HFFc6 (cell line): ENCODE measurements around the gene TRNP1. TPM values are rescaled to one million over a fixed set of nuclear protein-coding genes. Genes with fewer than 3 reads are reported as not detected.

Source experiments
- DNase-seq: peaks from one replicate; pipeline ENCODE4 v3.0.0-alpha.2; 2018
- H3K27ac Mint-ChIP-seq: 2 replicates; pipeline ENCODE4 v1.8.0; 2020; ENCODE audit warnings: mild to moderate bottlenecking, mixed read lengths
- H3K27me3 Mint-ChIP-seq: 2 replicates; pipeline ENCODE4 v1.8.0; 2021; ENCODE audit warnings: mild to moderate bottlenecking, moderate library complexity, mixed read lengths; ENCODE audit not compliant: insufficient read depth
- H3K36me3 Mint-ChIP-seq: 2 replicates; pipeline ENCODE4 v1.8.0; 2021; ENCODE audit warnings: low read depth, mixed read lengths
- H3K4me1 Mint-ChIP-seq: 2 replicates; pipeline ENCODE4 v1.8.0; 2020; ENCODE audit warnings: low read depth, mixed read lengths
- H3K4me3 Mint-ChIP-seq: 2 replicates; pipeline ENCODE4 v1.8.0; 2020; ENCODE audit warnings: mild to moderate bottlenecking, moderate library complexity, mixed read lengths
- H3K9me3 Mint-ChIP-seq: 2 replicates; pipeline ENCODE4 v1.8.0; 2020; ENCODE audit warnings: mild to moderate bottlenecking, mixed read lengths
- CTCF ChIP-seq: fragments of 200-600 bp; sonication (generic); IDR thresholded peaks from 2 replicates; pipeline ENCODE4 v1.5.0; 2021; ENCODE audit warnings: antibody characterized with exemption, mild to moderate bottlenecking
- total RNA-seq, 6 experiments: library from RNA; stranded (reverse); fragmentation: NEBNext Ultra II Directional; extraction: Animal tissue kit (Norgen Biotek cat#: 25700); gene quantifications; 2 replicates in 1 of 6; 3 replicates in 5 of 6; pipeline ENCODE4 v1.2.3, GENCODE V29; 2021

Gene TRNP1
- total RNA-seq, 6 experiments from 2014 or later: 203 to 241 (median 217) TPM

- Mint-ChIP-seq H3K4me1 (no peaks in the 10 kb centered on the region), H3K27ac (no peak overlapping the region), H3K9me3 (no peaks in the 10 kb centered on the region), H3K27me3 (no peaks in the 10 kb centered on the region; the same call in 1 of the 2 replicates), H3K36me3 (no peaks in the 10 kb centered on the region), H3K4me3 (no peak overlapping the region)
- DNase-seq: no peak
- TF ChIP-seq CTCF: no peak
These were observed 44.0 kb downstream of the TRNP1 start for GRCh38 chr1:27037518-27037917.

GRCh38 chr1:27038020-27038419 is 44.5 kb downstream of the TRNP1 start:
- no peak for DNase-seq
- no peaks in the 10 kb centered on the region; the same call in 1 of the 2 replicates for H3K27me3 Mint-ChIP-seq
- H3K9me3 Mint-ChIP-seq: no peaks in the 10 kb centered on the region
- H3K27ac Mint-ChIP-seq: no peak overlapping the region
- TF ChIP-seq CTCF: no peak
- H3K4me3 Mint-ChIP-seq: no peak overlapping the region
- no peaks in the 10 kb centered on the region for H3K4me1 Mint-ChIP-seq
- no peaks in the 10 kb centered on the region for H3K36me3 Mint-ChIP-seq

GRCh38 chr1:27042670-27043069 is 49.2 kb downstream of the TRNP1 start:
- no peaks in the 10 kb centered on the region for H3K36me3 Mint-ChIP-seq
- no peak for TF ChIP-seq CTCF
- peaks cover 12% of the 10 kb centered on the region for H3K4me1 Mint-ChIP-seq
- no peaks in the 10 kb centered on the region for H3K9me3 Mint-ChIP-seq
- DNase-seq: no peak
- no peaks in the 10 kb centered on the region for H3K27me3 Mint-ChIP-seq
- H3K27ac Mint-ChIP-seq: no peak overlapping the region
- no peak overlapping the region for H3K4me3 Mint-ChIP-seq

GRCh38 chr1:27044613-27045151 is 51.2 kb downstream of the TRNP1 start:
- no peaks in the 10 kb centered on the region for H3K9me3 Mint-ChIP-seq
- H3K4me3 Mint-ChIP-seq: no peak overlapping the region
- DNase-seq: peak; percentile 66
- H3K27me3 Mint-ChIP-seq: no peaks in the 10 kb centered on the region; the same call in 1 of the 2 replicates
- no peaks in the 10 kb centered on the region for H3K36me3 Mint-ChIP-seq
- peaks cover 12% of the 10 kb centered on the region for H3K4me1 Mint-ChIP-seq
- no peak overlapping the region for H3K27ac Mint-ChIP-seq
- peak; percentile 99 for TF ChIP-seq CTCF

- Mint-ChIP-seq H3K27me3 (no peaks in the 10 kb centered on the region; the same call in 1 of the 2 replicates), H3K36me3 (no peaks in the 10 kb centered on the region), H3K4me3 (no peak overlapping the region; the same call in 1 of the 2 replicates), H3K9me3 (no peaks in the 10 kb centered on the region), H3K27ac (peak overlapping the region; percentile 82), H3K4me1 (peaks cover 12% of the 10 kb centered on the region)
- DNase-seq: peak; percentile 52
- TF ChIP-seq CTCF: peak; percentile 96
These were observed 52.6 kb downstream of the TRNP1 start for GRCh38 chr1:27045973-27046558.
